ENCODE data around the gene ZNF678. TPM values are rescaled to one million over a fixed set of nuclear protein-coding genes. Genes with fewer than 3 reads are reported as not detected.

ZNF678 gene
- total RNA-seq, 2 donors from 2014 or later, result 7.1 to 10.6 TPM

DNA sequence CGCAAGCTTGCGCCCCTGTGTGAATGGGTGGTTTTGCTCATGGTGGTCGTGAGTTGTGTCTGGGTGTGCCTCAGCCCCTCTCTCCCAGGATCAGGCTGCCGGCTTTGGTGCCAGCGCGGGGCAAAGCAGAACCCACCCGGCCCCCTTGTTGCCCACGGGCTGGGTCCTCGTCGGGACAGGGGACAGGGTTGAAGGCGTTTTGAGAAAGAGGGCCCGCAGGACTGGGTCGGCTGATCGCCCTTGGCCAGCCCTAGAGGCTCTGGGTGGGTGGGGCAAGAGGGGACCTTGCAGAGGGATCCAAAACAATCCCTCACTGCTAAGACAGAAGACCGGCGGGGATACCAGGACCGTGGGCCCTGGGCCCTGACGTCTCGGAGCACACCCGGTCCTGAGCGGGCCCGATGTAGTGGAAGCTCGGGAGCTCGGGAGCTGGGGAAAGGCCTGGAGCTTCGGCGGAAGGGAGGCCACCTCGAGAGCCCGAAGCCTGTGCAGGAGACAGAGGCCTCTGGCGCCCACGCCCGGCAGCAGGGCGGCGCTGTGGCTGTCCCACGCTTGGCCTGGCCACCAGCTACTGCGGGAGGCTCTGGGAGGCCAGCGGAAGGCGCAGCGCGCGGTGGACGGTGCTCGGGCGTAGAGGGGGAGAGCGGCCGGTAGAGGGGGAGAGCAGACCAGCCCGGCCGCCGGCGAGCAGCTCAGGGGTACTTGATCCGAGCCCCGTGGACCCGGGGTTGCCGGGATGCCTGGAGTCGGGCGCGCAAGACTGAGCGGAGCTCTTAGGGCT is 2.8 kb upstream of the ZNF678 start:
- ATAC-seq (ENCODE audit: insufficient number of reproducible peaks, low FRiP score, low read depth), result no peak
- H3K9me3 ChIP-seq, result no peaks in the 10 kb centered on the region
- H3K4me3 ChIP-seq, result peak overlapping the region; percentile 66

DNA sequence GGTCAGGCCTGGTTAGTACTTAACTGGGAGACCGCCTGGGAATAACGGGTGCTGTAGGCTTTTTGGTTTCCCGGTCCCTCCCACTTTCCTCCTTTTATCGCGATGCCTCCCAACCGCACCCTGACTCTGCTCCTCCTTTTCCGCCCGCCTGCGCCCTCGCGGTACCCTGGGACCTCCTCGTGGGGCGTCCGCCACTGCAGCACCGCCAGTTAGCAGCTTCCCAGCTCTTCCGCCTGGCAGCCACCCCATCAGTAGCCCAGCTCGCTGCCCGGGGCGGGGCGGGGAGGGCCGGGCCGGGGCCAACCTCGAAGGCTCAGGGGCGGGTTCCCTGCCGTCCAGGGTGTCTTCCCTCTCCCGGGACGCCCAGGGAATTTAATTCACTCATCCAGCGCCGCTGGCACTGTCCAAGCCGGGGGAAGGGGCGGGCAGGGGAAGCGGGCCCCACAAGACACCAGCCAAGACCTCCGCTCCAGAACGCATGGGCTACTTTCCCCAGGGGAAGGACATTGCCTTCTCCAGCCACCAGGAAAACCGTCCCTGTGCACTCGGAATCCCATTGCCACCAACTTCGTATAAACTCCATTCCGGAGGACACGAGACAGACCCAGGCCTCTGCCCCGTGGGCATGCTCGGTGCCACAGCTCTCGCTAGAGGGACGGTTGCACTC is 2.0 kb upstream of the ZNF678 start:
- DNase-seq (ENCODE audit: low spot score) (no peak), ATAC-seq (ENCODE audit: insufficient number of reproducible peaks, low FRiP score, low read depth) (no peak)
- Histone ChIP-seq H3K36me3 (no peaks in the 10 kb centered on the region), H3K9me3 (no peaks in the 10 kb centered on the region), H3K27me3 (replicated peaks; ENCODE audit: insufficient read depth) (no peaks in the 10 kb centered on the region), H3K4me1 (ENCODE audit: control insufficient read depth in 1 of 2, low read depth in 2 of 2) (peaks cover 3 to 6% of the 10 kb centered on the region in 2 donors), H3K27ac (no peak overlapping the region), H3K4me3 (peak overlapping the region; percentile 66)
- TF ChIP-seq, protein P1, sequence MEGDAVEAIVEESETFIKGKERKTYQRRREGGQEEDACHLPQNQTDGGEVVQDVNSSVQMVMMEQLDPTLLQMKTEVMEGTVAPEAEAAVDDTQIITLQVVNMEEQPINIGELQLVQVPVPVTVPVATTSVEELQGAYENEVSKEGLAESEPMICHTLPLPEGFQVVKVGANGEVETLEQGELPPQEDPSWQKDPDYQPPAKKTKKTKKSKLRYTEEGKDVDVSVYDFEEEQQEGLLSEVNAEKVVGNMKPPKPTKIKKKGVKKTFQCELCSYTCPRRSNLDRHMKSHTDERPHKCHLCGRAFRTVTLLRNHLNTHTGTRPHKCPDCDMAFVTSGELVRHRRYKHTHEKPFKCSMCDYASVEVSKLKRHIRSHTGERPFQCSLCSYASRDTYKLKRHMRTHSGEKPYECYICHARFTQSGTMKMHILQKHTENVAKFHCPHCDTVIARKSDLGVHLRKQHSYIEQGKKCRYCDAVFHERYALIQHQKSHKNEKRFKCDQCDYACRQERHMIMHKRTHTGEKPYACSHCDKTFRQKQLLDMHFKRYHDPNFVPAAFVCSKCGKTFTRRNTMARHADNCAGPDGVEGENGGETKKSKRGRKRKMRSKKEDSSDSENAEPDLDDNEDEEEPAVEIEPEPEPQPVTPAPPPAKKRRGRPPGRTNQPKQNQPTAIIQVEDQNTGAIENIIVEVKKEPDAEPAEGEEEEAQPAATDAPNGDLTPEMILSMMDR (IDR thresholded peaks at IDR 0.05), result no peak

More for the DNA sequence above, 2.8 kb upstream of the ZNF678 start:
- TF ChIP-seq, protein P1 (IDR thresholded peaks at IDR 0.05), result no peak
- no peaks in the 10 kb centered on the region for H3K36me3 ChIP-seq
- no peaks in the 10 kb centered on the region for H3K27me3 ChIP-seq (replicated peaks; ENCODE audit: insufficient read depth)
- DNase-seq (ENCODE audit: low spot score), result no peak
- H3K4me1 ChIP-seq (ENCODE audit: control insufficient read depth in 1 of 2, low read depth in 2 of 2), result peaks cover 3 to 6% of the 10 kb centered on the region in 2 donors
- H3K27ac ChIP-seq, result no peak overlapping the region

DNA sequence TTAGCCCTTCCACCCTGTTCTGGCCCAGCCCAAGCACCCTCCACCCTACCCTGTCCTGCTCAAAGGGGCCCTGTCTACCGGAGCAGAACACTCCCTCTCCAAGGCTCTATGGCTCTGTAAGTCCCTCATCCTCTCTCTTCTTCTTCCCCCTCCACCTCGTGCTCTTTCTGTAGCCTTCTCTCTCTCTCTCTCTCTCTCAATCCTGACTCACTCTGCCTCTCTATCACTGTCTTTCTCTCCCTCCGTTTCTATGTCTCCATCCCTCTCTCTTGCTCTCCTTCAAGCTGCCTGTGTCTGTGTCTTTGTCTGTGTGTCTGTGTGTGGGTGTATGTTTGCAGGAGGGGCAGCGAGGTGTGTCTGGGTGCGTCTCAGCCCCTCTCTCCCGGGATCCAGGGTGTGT is 1.3 kb upstream of the ZNF678 start:
- Histone ChIP-seq H3K4me3 (no peak overlapping the region), H3K9me3 (no peaks in the 10 kb centered on the region), H3K4me1 (ENCODE audit: control insufficient read depth in 1 of 2, low read depth in 2 of 2) (peaks cover 3 to 6% of the 10 kb centered on the region in 2 donors), H3K27ac (no peak overlapping the region), H3K27me3 (replicated peaks; ENCODE audit: insufficient read depth) (no peaks in the 10 kb centered on the region), H3K36me3 (no peaks in the 10 kb centered on the region)
- TF ChIP-seq, protein P1 (IDR thresholded peaks at IDR 0.05), result no peak
- ATAC-seq (ENCODE audit: insufficient number of reproducible peaks, low FRiP score, low read depth), result no peak
- DNase-seq (ENCODE audit: low spot score), result no peak

GRCh38 chr1:227562933-227563323 is 428 bp upstream of the ZNF678 start:
- TF ChIP-seq, protein P1 (IDR thresholded peaks at IDR 0.05), result no peak
- Histone ChIP-seq H3K36me3 (no peaks in the 10 kb centered on the region), H3K4me3 (peak overlapping the region; percentile 85), H3K4me1 (ENCODE audit: control insufficient read depth in 1 of 2, low read depth in 2 of 2) (peaks cover 3 to 6% of the 10 kb centered on the region in 2 donors), H3K9me3 (no peaks in the 10 kb centered on the region), H3K27ac (no peak overlapping the region), H3K27me3 (replicated peaks; ENCODE audit: insufficient read depth) (no peaks in the 10 kb centered on the region)
- no peak for ATAC-seq (ENCODE audit: insufficient number of reproducible peaks, low FRiP score, low read depth)
- no peak for DNase-seq (ENCODE audit: low spot score)

GRCh38 chr1:227567256-227567655 is 3.9 kb downstream of the ZNF678 start:
- no peak for ATAC-seq (ENCODE audit: insufficient number of reproducible peaks, low FRiP score, low read depth)
- Histone ChIP-seq H3K27ac (no peak overlapping the region), H3K4me1 (ENCODE audit: control insufficient read depth in 1 of 2, low read depth in 2 of 2) (peaks cover 3 to 6% of the 10 kb centered on the region in 2 donors), H3K27me3 (replicated peaks; ENCODE audit: insufficient read depth) (no peaks in the 10 kb centered on the region), H3K4me3 (no peak overlapping the region), H3K36me3 (no peaks in the 10 kb centered on the region), H3K9me3 (no peaks in the 10 kb centered on the region)
- TF ChIP-seq, protein P1 (IDR thresholded peaks at IDR 0.05), result no peak
- no peak for DNase-seq (ENCODE audit: low spot score)
